ENCODE results near the gene TRIM8. TPM values are rescaled to one million over a fixed set of nuclear protein-coding genes. Genes with fewer than 3 reads are reported as not detected.

Gene TRIM8
- total RNA-seq, 2 experiments from 2014 or later, result 39.5 to 39.8 TPM

GRCh38 chr10:102617816-102618215 is 26.5 kb upstream of the TRIM8 start:
- Mint-ChIP-seq H3K4me3 (no peak overlapping the region), H3K27me3 (no peaks in the 10 kb centered on the region), H3K4me1 (ENCODE audit: low read depth) (peaks cover 11% of the 10 kb centered on the region), H3K27ac (no peak overlapping the region), H3K36me3 (ENCODE audit: low read depth) (peaks cover 4% of the 10 kb centered on the region), H3K9me3 (no peaks in the 10 kb centered on the region)
- ATAC-seq (no peak), DNase-seq (no peak)
- ChIA-PET POLR2A (no interaction called here), CTCF (interaction anchor here (0.9 to 1.8 kb wide), 2 partner anchors 9 to 34 kb away, joined by 3 to 4 read pairs; no protein-coding TSS in a partner anchor)
- intact Hi-C loops (cut with micrococcal nuclease), result no loop called here
- no peak for TF ChIP-seq CTCF (IDR thresholded peaks at IDR 0.05)

DNA sequence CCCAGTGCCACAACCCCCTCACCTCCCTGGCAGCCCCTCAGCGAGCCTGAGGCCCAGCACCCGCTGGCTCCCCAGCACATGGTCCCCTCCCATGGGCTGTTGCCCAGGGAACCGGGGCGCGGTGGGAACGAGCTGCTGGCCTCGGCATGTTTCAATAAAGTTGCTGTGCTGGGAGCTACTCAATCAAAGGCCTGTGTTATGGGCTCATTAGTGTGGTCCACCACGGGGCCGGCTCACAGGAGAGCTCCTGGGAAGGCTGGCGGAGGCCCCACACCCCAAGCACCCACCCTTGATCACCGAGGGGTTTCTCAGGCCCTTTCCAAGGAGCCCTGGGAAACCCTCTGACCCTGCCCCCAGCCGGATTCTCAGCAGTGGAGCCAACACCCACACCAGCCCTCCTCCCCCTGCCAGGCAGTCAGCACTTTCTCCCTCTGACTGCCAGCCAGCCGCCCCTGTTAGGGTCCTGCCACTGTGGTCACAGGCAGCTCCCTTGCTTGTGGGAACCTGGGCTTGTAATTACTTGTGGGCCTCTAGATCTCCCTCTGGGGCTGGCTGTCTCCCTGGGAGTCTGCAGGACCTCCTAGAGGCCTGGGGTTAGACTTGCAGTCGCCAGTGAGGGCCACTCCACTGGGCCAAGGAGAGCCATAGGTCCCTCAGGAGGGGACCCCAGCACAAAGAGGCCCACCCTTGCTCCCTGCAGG is 24.8 kb upstream of the TRIM8 start:
- ChIA-PET POLR2A (interaction anchor here (0.9 kb wide), 1 partner anchor 13 kb away, joined by 3 read pairs; no protein-coding TSS in a partner anchor), CTCF (interaction anchor here (1.1 to 1.2 kb wide), 2 partner anchors 12 to 65 kb away, joined by 3 read pairs; no protein-coding TSS in a partner anchor)
- H3K4me1 Mint-ChIP-seq (ENCODE audit: low read depth), result peaks cover 2% of the 10 kb centered on the region
- no peak overlapping the region for H3K27ac Mint-ChIP-seq
- peaks cover 4% of the 10 kb centered on the region for H3K36me3 Mint-ChIP-seq (ENCODE audit: low read depth)
- intact Hi-C loops (cut with micrococcal nuclease), result no loop called here
- no peaks in the 10 kb centered on the region for H3K9me3 Mint-ChIP-seq
- ATAC-seq (no peak), DNase-seq (no peak)
- H3K27me3 Mint-ChIP-seq, result no peaks in the 10 kb centered on the region
- TF ChIP-seq CTCF (IDR thresholded peaks at IDR 0.05), result no peak
- H3K4me3 Mint-ChIP-seq, result no peak overlapping the region

DNA sequence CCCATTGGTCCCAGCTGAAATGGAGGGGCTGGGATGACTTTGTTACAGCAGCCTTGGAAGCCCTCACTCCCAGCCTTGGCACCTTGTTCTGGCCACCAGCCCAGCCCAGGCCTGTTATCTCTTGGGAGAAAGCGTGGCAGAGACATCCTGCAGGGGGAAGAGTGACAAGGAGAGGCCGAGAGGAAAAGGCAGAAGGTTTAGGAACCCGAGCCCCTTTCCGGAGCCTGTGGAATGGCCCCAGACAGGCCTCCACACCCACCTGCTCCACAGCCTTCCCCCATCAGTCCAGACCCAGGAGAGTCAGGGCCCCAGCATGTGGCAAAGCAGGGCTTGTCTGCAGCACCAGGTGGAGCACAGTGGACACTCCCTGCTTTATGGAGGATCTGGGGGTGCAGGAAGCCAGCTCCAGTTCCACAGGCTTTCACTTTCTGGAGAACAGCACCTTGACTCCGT is 24.1 kb upstream of the TRIM8 start:
- Mint-ChIP-seq H3K36me3 (ENCODE audit: low read depth) (peaks cover 4% of the 10 kb centered on the region), H3K27me3 (no peaks in the 10 kb centered on the region), H3K4me1 (ENCODE audit: low read depth) (peaks cover 2% of the 10 kb centered on the region), H3K9me3 (no peaks in the 10 kb centered on the region), H3K4me3 (no peak overlapping the region), H3K27ac (no peak overlapping the region)
- intact Hi-C loops (cut with micrococcal nuclease), result no loop called here
- no peak for DNase-seq
- no peak for ATAC-seq
- ChIA-PET POLR2A (interaction anchor here (1.6 kb wide), 1 partner anchor 8 kb away, joined by 6 read pairs; no protein-coding TSS in a partner anchor), CTCF (no interaction called here)
- TF ChIP-seq CTCF (IDR thresholded peaks at IDR 0.05), result no peak

DNA sequence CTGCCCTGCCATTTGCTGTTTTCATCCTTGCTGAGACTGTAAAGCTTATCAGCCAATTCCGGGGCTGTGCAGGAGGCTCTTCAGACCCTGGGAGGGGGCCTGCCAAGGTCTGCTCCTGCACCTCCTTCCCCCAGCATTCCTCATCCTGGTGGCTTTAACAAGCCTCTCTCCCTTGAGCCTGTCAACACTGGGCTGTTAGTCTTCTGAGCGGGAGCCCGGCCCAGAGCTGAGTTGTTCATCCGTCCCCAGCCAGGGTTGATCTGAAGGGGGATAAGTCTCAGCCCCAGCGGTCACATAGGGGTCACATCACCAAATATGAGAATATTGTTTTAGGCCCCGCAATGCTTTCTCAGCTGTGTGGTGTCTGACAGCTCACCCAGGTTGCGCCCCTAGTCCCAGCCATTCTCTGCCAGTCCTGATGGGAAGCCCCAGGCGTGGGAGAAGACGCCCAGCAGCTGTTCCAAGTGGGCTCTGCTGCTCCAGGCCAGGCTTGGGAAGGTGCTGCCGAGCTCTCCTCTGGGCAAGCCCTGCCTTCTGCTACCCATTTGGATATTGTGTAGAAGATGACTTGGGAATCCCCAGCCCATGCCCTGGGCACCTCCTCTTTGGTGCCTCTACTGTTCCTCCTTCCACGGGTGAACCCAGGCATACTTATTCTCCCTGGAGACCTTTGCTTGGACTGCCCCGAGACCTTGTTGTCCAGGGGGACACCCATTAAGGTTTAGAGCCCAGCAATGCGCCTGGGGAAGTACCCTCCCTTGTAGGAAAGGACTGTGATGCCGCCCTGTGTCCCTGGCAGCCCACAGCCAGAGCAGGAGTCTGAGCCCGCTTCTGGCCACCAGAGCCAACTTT is 23.5 kb upstream of the TRIM8 start:
- H3K9me3 Mint-ChIP-seq, result no peaks in the 10 kb centered on the region
- peaks cover 2% of the 10 kb centered on the region for H3K4me1 Mint-ChIP-seq (ENCODE audit: low read depth)
- no peak overlapping the region for H3K4me3 Mint-ChIP-seq
- ATAC-seq, result no peak
- H3K27me3 Mint-ChIP-seq, result no peaks in the 10 kb centered on the region
- H3K27ac Mint-ChIP-seq, result no peak overlapping the region
- no peak for TF ChIP-seq CTCF (IDR thresholded peaks at IDR 0.05)
- intact Hi-C loops (cut with micrococcal nuclease), result no loop called here
- POLR2A ChIA-PET, result interaction anchor here (1.6 kb wide), 1 partner anchor 9 kb away, joined by 6 read pairs; no protein-coding TSS in a partner anchor
- peaks cover 4% of the 10 kb centered on the region for H3K36me3 Mint-ChIP-seq (ENCODE audit: low read depth)
- DNase-seq, result no peak
- CTCF ChIA-PET, result no interaction called here
